ENCODE measurements around the gene BEX3.
"Not testable (repeated sequence)": the region's sequence is repeated elsewhere in the genome, so short reads cannot be mapped to it uniquely, and the experiment has no call there.

The BEX3 gene

DNA sequence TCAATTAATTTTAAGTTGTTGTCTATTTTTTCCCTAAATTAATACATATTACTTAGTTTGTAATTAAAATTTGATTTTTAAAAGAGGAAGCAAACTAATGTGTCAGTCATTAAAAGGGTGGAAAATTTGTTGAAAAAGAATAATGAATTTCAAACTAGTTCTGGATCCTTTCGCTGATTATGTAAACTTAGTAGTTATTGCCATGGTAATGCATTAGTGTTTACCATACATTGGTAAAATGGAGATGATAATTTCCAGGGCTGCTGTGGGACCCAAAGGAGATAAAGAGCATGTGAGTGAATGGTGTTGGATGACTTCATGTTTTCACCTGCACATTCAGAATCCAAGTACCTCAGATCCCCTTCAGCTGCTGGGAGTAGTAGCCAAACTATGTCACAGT lies 6.5 kb downstream of the BEX3 start:
- DNase-seq (ENCODE audit: low spot score): no peak

GRCh38 chrX:103384672-103385071 lies 8.3 kb downstream of the BEX3 start:
- DNase-seq (ENCODE audit: low spot score): no peak

GRCh38 chrX:103385283-103385830 lies 9.0 kb downstream of the BEX3 start:
- DNase-seq (ENCODE audit: low spot score): not testable (repeated sequence)

- no peak for DNase-seq (ENCODE audit: low spot score)
These were observed 10.0 kb downstream of the BEX3 start for GRCh38 chrX:103386332-103386731.

GRCh38 chrX:103393487-103393886 lies 17.1 kb downstream of the BEX3 start:
- no peak for DNase-seq (ENCODE audit: low spot score)

DNA sequence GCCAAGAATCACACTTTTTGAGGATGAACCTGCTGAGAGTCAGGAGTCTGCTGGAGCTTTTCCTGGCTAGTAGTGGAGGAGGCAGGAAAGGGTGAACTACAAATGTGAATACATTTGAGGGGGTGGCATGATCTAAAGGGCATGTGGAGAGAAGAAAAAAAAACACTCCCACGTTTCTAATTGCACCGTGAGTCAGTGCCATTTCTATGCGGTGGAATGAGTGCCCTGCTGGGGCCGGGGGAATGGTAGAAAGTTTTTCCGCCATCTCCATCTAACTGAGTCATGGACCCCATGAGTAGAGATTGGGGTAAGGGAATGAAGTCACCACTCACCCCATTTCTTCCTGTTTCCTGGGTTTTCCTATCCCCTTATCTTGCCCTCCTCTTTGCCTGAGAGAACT lies 19.8 kb downstream of the BEX3 start:
- no peak for DNase-seq (ENCODE audit: low spot score)

DNA sequence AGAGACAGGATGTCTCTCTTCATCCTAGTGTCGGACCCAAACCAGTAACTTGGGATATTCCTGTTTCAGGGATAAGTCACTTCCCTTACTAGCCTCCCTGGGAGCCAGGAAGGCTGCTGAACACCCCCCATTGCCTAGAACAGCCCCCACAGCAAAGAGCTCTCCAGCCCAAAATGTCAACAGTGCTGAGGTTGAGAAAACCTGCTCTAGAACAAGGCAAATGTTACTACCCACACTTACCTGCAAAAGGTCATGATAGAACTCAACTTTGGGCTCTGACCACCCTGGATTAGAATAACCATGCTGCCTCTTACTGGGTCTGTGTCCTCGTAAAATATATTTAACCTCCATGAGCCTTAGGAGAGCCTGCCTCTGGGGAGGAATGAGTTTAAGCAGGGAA lies 20.3 kb downstream of the BEX3 start:
- DNase-seq (ENCODE audit: low spot score): no peak

DNA sequence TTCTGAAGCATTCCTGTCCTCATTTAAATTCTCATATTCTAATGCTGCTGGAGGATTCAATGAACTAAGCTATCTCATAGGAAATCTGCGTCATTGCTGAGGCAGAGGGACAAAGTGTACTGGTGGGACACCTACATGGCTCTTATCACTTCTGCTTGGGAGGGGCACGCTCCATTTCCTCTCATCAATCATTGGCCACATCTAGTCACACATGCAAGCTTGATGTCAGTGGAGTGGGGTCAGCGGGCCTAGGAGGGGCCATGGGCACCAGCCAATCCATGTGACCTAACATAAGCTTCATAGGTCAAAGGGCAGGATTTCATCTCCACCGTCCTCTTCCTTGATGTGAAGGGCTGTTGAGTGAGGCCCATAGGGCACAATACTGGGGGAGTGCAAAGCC lies 21.4 kb downstream of the BEX3 start:
- DNase-seq (ENCODE audit: low spot score): no peak

DNA sequence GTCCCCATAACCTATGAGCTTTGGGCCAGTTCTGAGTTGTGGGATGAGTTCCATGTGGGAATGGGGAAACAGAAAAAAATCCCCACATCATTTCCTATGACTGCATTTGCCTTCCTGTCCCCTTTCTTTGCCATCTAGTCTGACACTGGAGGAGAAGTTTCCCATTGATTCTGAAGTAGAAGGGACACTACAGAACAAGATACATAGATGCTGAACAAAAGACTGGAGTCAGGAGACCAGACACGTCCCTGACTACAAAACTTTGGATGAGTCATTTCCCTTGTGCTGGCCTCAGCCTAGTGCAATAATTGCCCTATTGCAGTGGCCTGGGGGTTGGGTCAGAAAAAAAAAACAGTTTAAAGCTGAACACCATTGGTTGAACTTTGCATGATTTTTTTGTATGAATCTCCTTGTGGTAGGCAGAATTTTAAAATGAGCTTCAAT lies 22.1 kb downstream of the BEX3 start:
- DNase-seq (ENCODE audit: low spot score): no peak

DNA sequence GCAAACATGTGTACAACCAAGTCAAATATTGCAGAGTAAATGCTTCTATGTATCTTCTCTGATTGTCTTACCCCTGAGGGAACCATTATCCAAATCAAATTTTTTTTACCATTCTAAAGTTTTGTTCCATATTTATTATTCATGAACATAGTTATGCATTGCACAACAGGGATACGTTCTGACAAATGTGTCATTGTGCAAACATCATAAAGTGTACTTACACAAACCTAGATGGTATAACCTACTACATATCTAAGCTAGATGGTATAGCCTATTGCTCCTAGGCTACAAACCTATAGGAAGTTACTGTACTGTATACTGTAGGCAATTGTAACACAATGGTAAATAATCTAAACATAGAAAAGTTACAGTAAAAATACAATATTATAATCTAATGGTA lies 23.4 kb downstream of the BEX3 start:
- no peak for DNase-seq (ENCODE audit: low spot score)

- DNase-seq (ENCODE audit: low spot score): no peak
These were observed 24.6 kb downstream of the BEX3 start for GRCh38 chrX:103400931-103401330.

DNA sequence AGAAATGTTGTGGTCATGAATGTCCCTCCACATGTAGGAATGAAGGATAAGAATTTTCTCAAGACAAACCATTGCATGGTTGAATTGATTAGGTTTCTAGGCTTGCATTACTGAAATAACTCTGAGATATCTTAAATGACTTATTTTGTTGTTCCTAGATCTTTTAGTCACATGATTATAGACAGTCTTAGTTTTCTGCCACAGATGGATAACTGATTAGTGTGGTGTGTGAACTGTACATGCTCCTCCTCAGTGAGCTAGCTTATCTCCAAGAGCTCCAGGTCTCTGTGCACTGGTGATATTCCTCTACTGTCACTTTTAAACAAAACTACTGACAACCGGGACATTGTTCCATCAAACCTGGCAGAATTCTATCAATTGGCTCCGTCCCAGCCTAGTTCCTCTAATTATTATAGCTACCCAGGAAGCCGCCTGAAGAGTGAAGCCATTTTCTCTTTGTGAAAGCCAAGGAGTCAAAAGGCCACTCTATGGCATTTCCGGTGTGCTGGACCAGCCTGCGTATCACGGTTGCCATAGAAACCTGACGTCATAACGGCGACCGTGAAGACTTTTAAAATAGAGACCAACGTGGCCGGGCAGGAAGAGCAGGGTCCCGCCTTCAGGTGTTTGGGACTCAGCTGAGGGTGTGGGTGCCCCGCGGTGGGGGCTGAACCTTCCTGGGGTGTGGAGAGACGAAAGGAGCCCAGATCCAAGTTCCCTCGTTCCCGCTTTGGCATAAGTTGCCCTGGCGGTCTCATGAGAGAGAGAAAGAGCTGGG lies 28.1 kb downstream of the BEX3 start:
- DNase-seq (ENCODE audit: low spot score): peak; percentile 39

GRCh38 chrX:103405009-103405333 lies 28.6 kb downstream of the BEX3 start:
- DNase-seq (ENCODE audit: low spot score): no peak

DNA sequence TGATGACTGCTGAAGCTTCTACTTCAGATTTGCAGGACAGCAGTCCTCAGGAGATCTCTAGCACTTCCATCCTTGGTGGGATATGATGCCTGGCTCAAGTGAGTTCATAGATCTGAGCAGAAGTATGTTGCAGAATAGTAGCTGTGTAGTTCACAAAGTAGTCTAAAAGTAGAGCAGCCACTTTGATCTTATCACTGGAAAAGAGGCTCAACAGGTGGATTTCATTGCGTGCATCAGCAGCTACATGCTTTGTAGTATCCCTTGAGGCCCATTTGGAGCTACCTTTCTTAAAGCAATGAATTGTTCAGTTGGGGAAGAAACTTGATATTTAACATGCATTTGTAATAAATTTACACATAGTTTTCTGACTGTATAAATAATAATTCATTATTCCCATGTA lies 29.9 kb downstream of the BEX3 start:
- no peak for DNase-seq (ENCODE audit: low spot score)

GRCh38 chrX:103407776-103408175 lies 31.4 kb downstream of the BEX3 start:
- no peak for DNase-seq (ENCODE audit: low spot score)

DNA sequence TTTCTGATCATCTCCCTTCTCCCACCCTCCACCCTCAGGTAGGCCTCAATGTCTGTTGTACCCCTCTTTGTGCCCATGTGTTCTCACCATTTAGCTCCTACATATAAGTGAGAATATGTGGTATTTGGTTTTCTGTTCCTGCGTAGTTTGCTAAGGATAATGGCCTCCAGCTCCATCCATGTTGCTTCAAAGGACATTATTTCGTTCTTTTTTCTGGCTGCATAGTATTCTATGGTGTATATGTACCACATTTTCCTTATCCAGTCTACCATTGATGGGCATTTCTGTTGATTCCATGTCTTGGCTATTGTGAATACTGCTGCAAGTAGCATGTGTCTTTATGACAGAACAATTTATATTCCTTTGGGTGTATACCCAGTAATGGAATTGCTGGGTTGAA lies 35.4 kb downstream of the BEX3 start:
- DNase-seq (ENCODE audit: low spot score): not testable (repeated sequence)

GRCh38 chrX:103413705-103414387 lies 37.5 kb downstream of the BEX3 start:
- no peak for DNase-seq (ENCODE audit: low spot score)

DNA sequence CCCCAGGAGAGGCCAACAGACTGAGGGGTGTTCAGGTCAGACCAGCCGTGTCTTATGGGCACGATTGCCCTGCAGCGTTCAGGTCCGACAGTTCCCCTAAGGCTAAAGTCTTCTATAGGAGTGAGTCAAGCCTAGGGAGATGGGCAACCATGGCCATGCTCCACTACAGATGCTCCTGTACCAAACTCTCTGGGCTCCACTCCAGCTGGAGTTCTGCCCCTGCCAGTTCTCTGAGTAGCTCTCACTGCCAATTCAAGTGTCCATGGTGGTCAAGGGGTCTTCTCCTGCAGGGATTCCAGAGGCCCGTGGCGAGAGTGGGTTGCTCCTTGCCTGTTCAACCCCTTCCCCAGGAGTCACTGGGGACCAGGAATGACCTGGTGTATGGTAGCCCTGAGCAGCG lies 38.2 kb downstream of the BEX3 start:
- DNase-seq (ENCODE audit: low spot score): no peak

- DNase-seq (ENCODE audit: low spot score): no peak
These were observed 38.7 kb downstream of the BEX3 start for GRCh38 chrX:103415068-103415467.

DNA sequence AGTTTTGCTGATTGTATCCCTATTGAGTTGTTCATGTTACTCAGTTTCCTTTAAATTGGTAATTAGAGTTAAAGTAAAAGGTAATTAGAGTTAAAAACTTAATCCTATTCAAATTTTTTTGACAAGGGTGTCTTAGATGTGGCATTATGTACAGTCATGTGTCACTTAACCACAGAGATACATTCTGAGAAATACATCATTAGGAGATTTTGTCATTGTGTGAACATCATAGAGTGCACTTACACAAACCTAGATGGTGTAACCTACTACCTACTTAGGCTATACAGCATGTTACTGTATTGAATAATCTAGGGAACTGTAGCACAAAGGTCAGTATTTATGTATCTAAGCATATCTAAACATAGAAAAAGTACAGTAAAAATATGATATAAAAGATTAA lies 39.2 kb downstream of the BEX3 start:
- no peak for DNase-seq (ENCODE audit: low spot score)

GRCh38 chrX:103417370-103417769 lies 41.0 kb downstream of the BEX3 start:
- no peak for DNase-seq (ENCODE audit: low spot score)

DNA sequence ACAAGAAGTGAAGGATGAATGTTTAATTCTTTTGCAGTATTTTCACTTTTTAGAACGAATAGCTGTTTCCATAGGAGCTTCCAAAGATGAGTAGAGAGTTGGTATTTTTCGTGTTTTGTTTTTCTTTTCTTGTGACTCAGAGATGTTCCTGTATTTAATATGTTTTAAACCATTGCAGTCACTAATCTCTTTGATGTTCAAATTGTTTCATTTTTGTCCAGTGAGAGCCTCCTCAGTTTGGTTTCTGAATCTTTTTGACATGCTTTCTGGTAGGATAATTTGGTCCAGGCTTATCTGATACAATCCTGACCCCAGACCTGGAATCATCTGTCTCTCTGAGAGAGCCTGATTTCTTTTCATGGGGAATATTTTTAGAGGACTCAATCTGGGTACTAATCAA lies 41.6 kb downstream of the BEX3 start:
- DNase-seq (ENCODE audit: low spot score): no peak

DNA sequence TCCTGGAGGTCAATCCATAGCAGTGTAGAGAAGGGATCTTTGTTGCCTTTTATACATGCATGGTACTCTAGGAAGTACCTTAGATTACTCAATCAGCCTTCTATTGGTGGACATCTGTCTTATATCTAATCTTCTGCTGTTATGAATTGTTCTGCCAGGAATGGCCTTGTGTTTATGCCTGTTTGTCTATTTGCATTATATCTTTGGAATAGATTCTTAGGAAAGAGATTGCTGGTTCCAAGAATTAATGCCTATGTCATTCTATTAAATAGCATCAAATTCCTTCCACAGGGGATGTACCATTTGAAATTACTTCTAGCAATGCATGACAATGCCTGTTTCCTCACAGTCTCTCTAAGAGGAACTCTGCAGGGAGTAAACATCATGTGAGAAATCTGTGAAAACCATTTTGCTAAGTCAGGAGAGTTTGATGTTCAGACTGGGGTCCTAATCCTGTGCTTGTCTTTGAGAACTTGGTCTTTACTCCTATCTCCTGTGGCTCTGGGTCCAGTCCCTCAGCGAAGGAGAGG lies 42.5 kb downstream of the BEX3 start:
- DNase-seq (ENCODE audit: low spot score): no peak

Data from pons (tissue), 1 donor.